ENCODE data around the gene BMP4. TPM values are rescaled to one million over a fixed set of nuclear protein-coding genes. Genes with fewer than 3 reads are reported as not detected.

The BMP4 gene
- total RNA-seq, 1 donor from 2014 or later, result 6.9 TPM

DNA sequence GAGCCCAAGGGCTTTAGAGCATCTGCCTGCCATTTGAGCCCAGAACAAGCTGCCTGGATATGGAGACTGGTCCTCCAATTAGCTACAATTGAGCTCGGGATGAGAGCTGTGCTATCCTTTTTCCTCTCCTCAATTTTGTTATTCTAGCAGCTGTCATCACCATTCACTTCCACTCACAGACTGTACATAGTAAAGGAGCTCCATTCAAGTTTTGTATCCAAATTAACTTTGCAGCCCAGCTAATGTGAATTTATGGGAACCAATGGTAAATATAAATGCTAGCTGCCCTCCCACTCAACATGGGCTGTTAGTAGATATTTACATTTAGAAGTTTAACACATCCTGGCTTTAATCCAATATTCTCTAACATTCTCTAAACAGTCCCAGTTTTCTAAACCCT lies 44.6 kb downstream of the BMP4 start:
- Mint-ChIP-seq H3K36me3 (ENCODE audit: unreplicated experiment) (no peaks in the 10 kb centered on the region), H3K27me3 (ENCODE audit: unreplicated experiment) (no peaks in the 10 kb centered on the region), H3K27ac (ENCODE audit: unreplicated experiment) (no peak overlapping the region), H3K9me3 (ENCODE audit: unreplicated experiment) (no peaks in the 10 kb centered on the region), H3K4me3 (ENCODE audit: unreplicated experiment) (no peak overlapping the region), H3K4me1 (ENCODE audit: unreplicated experiment) (no peaks in the 10 kb centered on the region)
- TF ChIP-seq, protein P1, sequence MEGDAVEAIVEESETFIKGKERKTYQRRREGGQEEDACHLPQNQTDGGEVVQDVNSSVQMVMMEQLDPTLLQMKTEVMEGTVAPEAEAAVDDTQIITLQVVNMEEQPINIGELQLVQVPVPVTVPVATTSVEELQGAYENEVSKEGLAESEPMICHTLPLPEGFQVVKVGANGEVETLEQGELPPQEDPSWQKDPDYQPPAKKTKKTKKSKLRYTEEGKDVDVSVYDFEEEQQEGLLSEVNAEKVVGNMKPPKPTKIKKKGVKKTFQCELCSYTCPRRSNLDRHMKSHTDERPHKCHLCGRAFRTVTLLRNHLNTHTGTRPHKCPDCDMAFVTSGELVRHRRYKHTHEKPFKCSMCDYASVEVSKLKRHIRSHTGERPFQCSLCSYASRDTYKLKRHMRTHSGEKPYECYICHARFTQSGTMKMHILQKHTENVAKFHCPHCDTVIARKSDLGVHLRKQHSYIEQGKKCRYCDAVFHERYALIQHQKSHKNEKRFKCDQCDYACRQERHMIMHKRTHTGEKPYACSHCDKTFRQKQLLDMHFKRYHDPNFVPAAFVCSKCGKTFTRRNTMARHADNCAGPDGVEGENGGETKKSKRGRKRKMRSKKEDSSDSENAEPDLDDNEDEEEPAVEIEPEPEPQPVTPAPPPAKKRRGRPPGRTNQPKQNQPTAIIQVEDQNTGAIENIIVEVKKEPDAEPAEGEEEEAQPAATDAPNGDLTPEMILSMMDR (IDR thresholded peaks at IDR 0.05), result no peak
- DNase-seq (ENCODE audit: extremely low spot score, unreplicated experiment), result no peak

GRCh38 chr14:53908416-53908815 lies 48.2 kb downstream of the BMP4 start:
- Mint-ChIP-seq H3K27me3 (ENCODE audit: unreplicated experiment) (no peaks in the 10 kb centered on the region), H3K9me3 (ENCODE audit: unreplicated experiment) (peaks cover 20% of the 10 kb centered on the region), H3K27ac (ENCODE audit: unreplicated experiment) (no peak overlapping the region), H3K4me3 (ENCODE audit: unreplicated experiment) (no peak overlapping the region), H3K4me1 (ENCODE audit: unreplicated experiment) (no peaks in the 10 kb centered on the region), H3K36me3 (ENCODE audit: unreplicated experiment) (peaks cover 3% of the 10 kb centered on the region)
- DNase-seq (ENCODE audit: extremely low spot score, unreplicated experiment), result no peak
- TF ChIP-seq, protein P1 (IDR thresholded peaks at IDR 0.05), result no peak

- Mint-ChIP-seq H3K27me3 (ENCODE audit: unreplicated experiment) (no peaks in the 10 kb centered on the region), H3K4me3 (ENCODE audit: unreplicated experiment) (no peak overlapping the region), H3K27ac (ENCODE audit: unreplicated experiment) (no peak overlapping the region), H3K9me3 (ENCODE audit: unreplicated experiment) (peaks cover 20% of the 10 kb centered on the region), H3K4me1 (ENCODE audit: unreplicated experiment) (no peaks in the 10 kb centered on the region), H3K36me3 (ENCODE audit: unreplicated experiment) (peaks cover 3% of the 10 kb centered on the region)
- DNase-seq (ENCODE audit: extremely low spot score, unreplicated experiment), result no peak
- TF ChIP-seq, protein P1 (IDR thresholded peaks at IDR 0.05), result no peak
Observed at GRCh38 chr14:53902307-53902706, 54.3 kb downstream of the BMP4 start.

DNA sequence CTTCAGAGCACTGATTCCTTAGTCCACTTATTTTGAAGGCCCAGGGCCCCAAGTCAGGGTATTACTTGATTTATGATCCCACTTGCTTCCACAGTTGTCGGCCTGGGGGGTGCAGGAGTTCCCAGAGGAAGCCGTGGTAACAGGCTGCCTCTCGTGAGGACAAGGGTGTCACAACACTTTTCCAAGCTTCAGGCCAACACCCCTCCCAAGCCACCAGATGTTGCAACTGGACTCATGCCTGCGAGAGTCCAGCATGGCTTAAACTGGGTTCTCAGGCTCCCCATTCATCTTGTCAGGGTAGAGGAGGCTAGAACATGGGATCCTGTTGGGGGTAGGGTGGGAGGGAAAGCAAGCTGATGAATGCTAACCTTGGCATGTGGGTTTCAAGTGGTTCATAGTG lies 56.1 kb downstream of the BMP4 start:
- Mint-ChIP-seq H3K27me3 (ENCODE audit: unreplicated experiment) (no peaks in the 10 kb centered on the region), H3K4me3 (ENCODE audit: unreplicated experiment) (no peak overlapping the region), H3K36me3 (ENCODE audit: unreplicated experiment) (no peaks in the 10 kb centered on the region), H3K4me1 (ENCODE audit: unreplicated experiment) (no peaks in the 10 kb centered on the region), H3K9me3 (ENCODE audit: unreplicated experiment) (peaks cover 7% of the 10 kb centered on the region), H3K27ac (ENCODE audit: unreplicated experiment) (no peak overlapping the region)
- DNase-seq (ENCODE audit: extremely low spot score, unreplicated experiment), result no peak
- TF ChIP-seq, protein P1 (IDR thresholded peaks at IDR 0.05), result no peak

Small RNA genes within 50 kb of the gene (microRNA-seq; reads per million reads assigned to microRNA genes)
- gene MIR5580 (ENCODE audit: unreplicated experiment), result not detected

All from osteocyte (in vitro differentiated cells).